A549 (cell line): ENCODE data around the gene ALPK3.

Experiments
- CTCF ChIP-seq: fragments of >200 bp; sonication (Bioruptor Twin); formaldehyde crosslinking; IDR thresholded peaks from 3 replicates; pipeline ENCODE4 v1.5.1; 2016
- EP300 ChIP-seq, 2 experiments: fragments of >200 bp; sonication (Bioruptor Twin); formaldehyde crosslinking; IDR thresholded peaks; 2 replicates in 1 of 2; 3 replicates in 1 of 2; pipeline ENCODE4 v1.6.1; 2016 to 2017
- ESRRA ChIP-seq: fragments of 150-350 bp; IDR thresholded peaks from 2 replicates; pipeline ENCODE4 v1.6.1; 2014; ENCODE audit warnings: mild to moderate bottlenecking, low read length, borderline replicate concordance
- HOXB5 ChIP-seq: fragments of 250-450 bp; sonication (Bioruptor Pico); IDR thresholded peaks from 2 replicates; pipeline ENCODE4 v1.5.0; 2020; ENCODE audit warnings: mild to moderate bottlenecking, moderate library complexity
- JUNB ChIP-seq: fragments of >200 bp; sonication (Bioruptor Twin); formaldehyde crosslinking; IDR thresholded peaks from 2 replicates; pipeline ENCODE4 v1.6.1; 2016
- MAX ChIP-seq: IDR thresholded peaks from 2 replicates; pipeline ENCODE4 v1.6.1; 2012
- MAZ ChIP-seq: fragments of 150-350 bp; IDR thresholded peaks from 2 replicates; pipeline ENCODE4 v1.6.1; 2014; ENCODE audit warnings: antibody characterized with exemption, low read depth, low read length, borderline replicate concordance
- POLR2A ChIP-seq: IDR thresholded peaks from 2 replicates; pipeline ENCODE4 v1.6.1; 2012; ENCODE audit warnings: mild to moderate bottlenecking, low read length
- REST ChIP-seq: fragments of 200-600 bp; sonication (generic); IDR thresholded peaks from 2 replicates; pipeline ENCODE4 v1.6.1; 2016; ENCODE audit warnings: antibody characterized with exemption, mild to moderate bottlenecking, moderate library complexity
- TP53 ChIP-seq: fragments of 250-450 bp; sonication (Bioruptor Pico); IDR thresholded peaks from 2 replicates; pipeline ENCODE4 v1.5.0; 2021; ENCODE audit warnings: mild to moderate bottlenecking, moderate library complexity
- USF2 ChIP-seq: fragments of 450-650 bp; IDR thresholded peaks from 2 replicates; pipeline ENCODE4 v1.6.1; 2014; ENCODE audit warnings: antibody characterized with exemption
- ZC3H11A ChIP-seq: fragments of 450-650 bp; IDR thresholded peaks from 2 replicates; pipeline ENCODE4 v1.6.1; 2014; ENCODE audit warnings: antibody characterized with exemption, mild to moderate bottlenecking

GRCh38 chr15:84909029-84909428 is 91.9 kb downstream of the ALPK3 start:
- no peak for TF ChIP-seq MAX
- no peak for TF ChIP-seq ESRRA
- TF ChIP-seq EP300 (IDR thresholded peaks at IDR 0.05) = no peak
- TF ChIP-seq POLR2A = no peak
- TF ChIP-seq CTCF = no peak
- no peak for TF ChIP-seq JUNB
- no peak for TF ChIP-seq MAZ
- no peak for TF ChIP-seq HOXB5 (CRISPR knock-in tag)
- no peak for TF ChIP-seq ZC3H11A
- no peak for TF ChIP-seq USF2
- no peak for TF ChIP-seq TP53 (CRISPR knock-in tag)
- no peak for TF ChIP-seq REST
